Type B pancreatic cell (in vitro differentiated cells): ENCODE measurements around the gene ARMC8. TPM values are rescaled to one million over a fixed set of nuclear protein-coding genes. Genes with fewer than 3 reads are reported as not detected.

Experiments used
- DNase-seq: peaks from one replicate; pipeline ENCODE4 v3.0.0; 2021; ENCODE audit warnings: mixed read lengths; ENCODE audit not compliant: unreplicated experiment; ENCODE audit errors: extremely low spot score
- H3K27ac Mint-ChIP-seq: 2 replicates; pipeline ENCODE4 v1.8.0; 2021; ENCODE audit warnings: mild to moderate bottlenecking, mixed read lengths
- H3K27me3 Mint-ChIP-seq: 2 replicates; pipeline ENCODE4 v1.8.0; 2021; ENCODE audit warnings: mixed read lengths
- H3K36me3 Mint-ChIP-seq: 2 replicates; pipeline ENCODE4 v1.8.0; 2021; ENCODE audit warnings: mixed read lengths
- H3K4me1 Mint-ChIP-seq: one replicate; pipeline ENCODE4 v1.8.0; 2021; ENCODE audit warnings: mixed read lengths; ENCODE audit not compliant: unreplicated experiment
- H3K4me3 Mint-ChIP-seq: 2 replicates; pipeline ENCODE4 v1.8.0; 2021; ENCODE audit warnings: mild to moderate bottlenecking, mixed read lengths
- H3K9me3 Mint-ChIP-seq: 2 replicates; pipeline ENCODE4 v1.8.0; 2021; ENCODE audit warnings: mixed read lengths
- CTCF ChIP-seq: fragments of 200-600 bp; sonication (generic); conservative IDR thresholded peaks from 2 replicates; pipeline ENCODE4 v1.5.0; 2021; ENCODE audit warnings: antibody characterized with exemption, mild to moderate bottlenecking
- total RNA-seq: library from RNA; stranded (reverse); gene quantifications from 2 replicates; pipeline ENCODE4 v1.2.1, GENCODE V29; 2021; ENCODE audit warnings: low replicate concordance

Gene ARMC8
- total RNA-seq, 1 donor from 2014 or later: 46.1 TPM

- TF ChIP-seq CTCF: no peak
- peaks cover 13% of the 10 kb centered on the region for H3K27me3 Mint-ChIP-seq
- H3K27ac Mint-ChIP-seq: peak overlapping the region; percentile 98
- peaks cover 11% of the 10 kb centered on the region for H3K36me3 Mint-ChIP-seq
- H3K4me3 Mint-ChIP-seq: peak overlapping the region; percentile 98
- peaks cover 23% of the 10 kb centered on the region for H3K4me1 Mint-ChIP-seq
- no peak for DNase-seq
- H3K9me3 Mint-ChIP-seq: no peaks in the 10 kb centered on the region
These were observed 880 bp upstream of the ARMC8 start for GRCh38 chr3:138186221-138186620.

- peak; percentile 88 for DNase-seq
- Mint-ChIP-seq H3K27me3 (peaks cover 9% of the 10 kb centered on the region), H3K36me3 (peaks cover 17% of the 10 kb centered on the region), H3K27ac (peak overlapping the region; percentile 98), H3K4me1 (peaks cover 27% of the 10 kb centered on the region), H3K4me3 (peak overlapping the region; percentile 98), H3K9me3 (peaks cover 5% of the 10 kb centered on the region)
- TF ChIP-seq CTCF: no peak
These were observed 252 bp upstream of the ARMC8 start for GRCh38 chr3:138186803-138187295.

- Mint-ChIP-seq H3K9me3 (peaks cover 5% of the 10 kb centered on the region), H3K4me3 (peak overlapping the region; percentile 98), H3K4me1 (peaks cover 27% of the 10 kb centered on the region), H3K27me3 (peaks cover 8% of the 10 kb centered on the region), H3K27ac (peak overlapping the region; percentile 98), H3K36me3 (peaks cover 17% of the 10 kb centered on the region)
- no peak for DNase-seq
- TF ChIP-seq CTCF: no peak
These were observed 1.1 kb downstream of the ARMC8 start for GRCh38 chr3:138188013-138188730.

GRCh38 chr3:138195481-138195880 is 8.4 kb downstream of the ARMC8 start:
- H3K9me3 Mint-ChIP-seq: peaks cover 5% of the 10 kb centered on the region
- no peak for DNase-seq
- H3K36me3 Mint-ChIP-seq: peaks cover 13% of the 10 kb centered on the region
- no peaks in the 10 kb centered on the region for H3K27me3 Mint-ChIP-seq
- H3K4me1 Mint-ChIP-seq: peaks cover 4% of the 10 kb centered on the region
- no peak overlapping the region for H3K27ac Mint-ChIP-seq
- H3K4me3 Mint-ChIP-seq: no peak overlapping the region
- no peak for TF ChIP-seq CTCF

GRCh38 chr3:138196023-138196422 is 8.9 kb downstream of the ARMC8 start:
- Mint-ChIP-seq H3K27ac (no peak overlapping the region), H3K4me1 (peaks cover 4% of the 10 kb centered on the region), H3K27me3 (no peaks in the 10 kb centered on the region), H3K9me3 (peaks cover 5% of the 10 kb centered on the region), H3K4me3 (no peak overlapping the region), H3K36me3 (peaks cover 7% of the 10 kb centered on the region)
- no peak for TF ChIP-seq CTCF
- no peak for DNase-seq
